Caco-2 (cell line): Measurements from ENCODE around the gene SBF2. TPM values are rescaled to one million over a fixed set of nuclear protein-coding genes. Genes with fewer than 3 reads are reported as not detected.

Source experiments
- BruUV-seq: library from RNA; stranded (reverse); fragments of 400-500 nt; replicated peaks from 2 replicates; lab custom pipeline; 2021; lab: Mats Ljungman, UMichigan
- CTCF ChIA-PET: fragments of 300-600 bp; sonication (Branson Sonifier 250); formaldehyde crosslinking; loops from one replicate; lab custom pipeline; 2022; ENCODE audit warnings: antibody characterized with exemption; lab: Charles Lee
- POLR2A ChIA-PET: fragments of 300-600 bp; sonication (Branson Sonifier 250); formaldehyde crosslinking; loops from one replicate; lab custom pipeline; 2022; ENCODE audit warnings: antibody characterized with exemption; lab: Charles Lee
- DNase-seq, 2 experiments: peaks; one replicate each; pipeline versions ENCODE4 v3.0.0 to v3.0.0-alpha.2; 2020 to 2022
- H3K27me3 ChIP-seq: replicated peaks from 2 replicates; pipeline ENCODE4 v1.6.0; 2011; ENCODE audit warnings: low read length; ENCODE audit not compliant: control insufficient read depth, insufficient read depth
- H3K36me3 ChIP-seq: 2 replicates; pipeline ENCODE4 v1.5.1; 2011; ENCODE audit warnings: low read length; ENCODE audit not compliant: control insufficient read depth, insufficient read depth
- H3K4me1 ChIP-seq: fragments of 250-450 bp; sonication (Bioruptor Pico); 2 replicates; pipeline ENCODE4 v1.5.1; 2020; ENCODE audit warnings: mild to moderate bottlenecking
- H3K4me3 ChIP-seq: 2 replicates; pipeline ENCODE4 v1.5.1; 2011; ENCODE audit warnings: low read depth, mild to moderate bottlenecking, control low read depth, low read length
- H3K9me3 ChIP-seq: fragments of 250-450 bp; sonication (Bioruptor Pico); 2 replicates; pipeline ENCODE4 v1.5.1; 2020; ENCODE audit warnings: mild to moderate bottlenecking, moderate library complexity
- H3K27ac Mint-ChIP-seq: one replicate; pipeline ENCODE4 v1.8.0; 2022; ENCODE audit warnings: mixed read lengths; ENCODE audit not compliant: unreplicated experiment
- H3K27me3 Mint-ChIP-seq: one replicate; pipeline ENCODE4 v1.8.0; 2022; ENCODE audit warnings: mixed read lengths; ENCODE audit not compliant: insufficient read depth, unreplicated experiment
- H3K36me3 Mint-ChIP-seq: one replicate; pipeline ENCODE4 v1.8.0; 2022; ENCODE audit warnings: mild to moderate bottlenecking, mixed read lengths; ENCODE audit not compliant: insufficient read depth, unreplicated experiment
- H3K4me1 Mint-ChIP-seq: one replicate; pipeline ENCODE4 v1.8.0; 2022; ENCODE audit warnings: low read depth, mixed read lengths; ENCODE audit not compliant: unreplicated experiment
- H3K4me3 Mint-ChIP-seq: one replicate; pipeline ENCODE4 v1.8.0; 2022; ENCODE audit warnings: mild to moderate bottlenecking, moderate library complexity, mixed read lengths; ENCODE audit not compliant: unreplicated experiment
- H3K9me3 Mint-ChIP-seq: one replicate; pipeline ENCODE4 v1.8.0; 2022; ENCODE audit warnings: mixed read lengths; ENCODE audit not compliant: unreplicated experiment
- intact Hi-C: fragments of 100-400 bp; cut with micrococcal nuclease; formaldehyde crosslinking; loops from one replicate; pipeline ENCODE4 v1.10.0; 2022; ENCODE audit not compliant: unreplicated experiment
- total RNA-seq: library from RNA; stranded (reverse); gene quantifications from 2 replicates; pipeline ENCODE4 v1.2.3, GENCODE V29; 2022
- TF ChIP-seq, protein P1 (sequence below), 2 experiments: fragments of 200-600 bp in 1 of 2; IDR thresholded peaks; 1 replicate in 1 of 2; 2 replicates in 1 of 2; pipeline versions ENCODE4 v1.5.1 to v1.8.0; 2011 to 2022; ENCODE audit warnings: antibody characterized with exemption in 1 of 2, control low read depth in 1 of 2, inconsistent platforms in 1 of 2, low read depth in 1 of 2, low read length in 1 of 2, mild to moderate bottlenecking in 1 of 2, moderate library complexity in 1 of 2; ENCODE audit not compliant: insufficient read depth in 1 of 2, severe bottlenecking in 1 of 2, unreplicated experiment in 1 of 2

Gene SBF2
- total RNA-seq, 1 experiment from 2014 or later: 72.2 TPM

GRCh38 chr11:10326012-10326964 lies 32.3 kb upstream of the SBF2 start:
- no peaks in the 10 kb centered on the region for H3K27me3 Mint-ChIP-seq
- H3K9me3 ChIP-seq: no peaks in the 10 kb centered on the region
- H3K36me3 ChIP-seq: no peaks in the 10 kb centered on the region
- H3K36me3 Mint-ChIP-seq: no peaks in the 10 kb centered on the region
- POLR2A ChIA-PET: interaction anchor here (0.8 to 1.7 kb wide), 8 partner anchors 17 to 215 kb away, joined by 3 to 6 read pairs (median 4); partner anchors contain the start of genes ADM and RNF141
- no peak overlapping the region for H3K4me3 ChIP-seq
- H3K4me3 Mint-ChIP-seq: peak overlapping the region; percentile 7
- CTCF ChIA-PET: interaction anchor here (0.6 to 3.2 kb wide), 7 partner anchors 9 to 713 kb away, joined by 3 to 39 read pairs (median 6); partner anchors contain the start of gene ADM
- H3K4me1 Mint-ChIP-seq: peaks cover 47% of the 10 kb centered on the region
- TSS peak; percentile 82 for BruUV-seq
- DNase-seq: peak; percentile 93 to 97
- H3K27ac Mint-ChIP-seq: peak overlapping the region; percentile 14
- H3K27me3 ChIP-seq: no peaks in the 10 kb centered on the region
- H3K4me1 ChIP-seq: peaks cover 83% of the 10 kb centered on the region
- intact Hi-C loops: loop anchor here (1.0 to 5.0 kb wide), 7 partner anchors 25 to 714 kb away; partner anchors contain the start of gene AMPD3
- H3K9me3 Mint-ChIP-seq: no peaks in the 10 kb centered on the region
- TF ChIP-seq, protein P1, sequence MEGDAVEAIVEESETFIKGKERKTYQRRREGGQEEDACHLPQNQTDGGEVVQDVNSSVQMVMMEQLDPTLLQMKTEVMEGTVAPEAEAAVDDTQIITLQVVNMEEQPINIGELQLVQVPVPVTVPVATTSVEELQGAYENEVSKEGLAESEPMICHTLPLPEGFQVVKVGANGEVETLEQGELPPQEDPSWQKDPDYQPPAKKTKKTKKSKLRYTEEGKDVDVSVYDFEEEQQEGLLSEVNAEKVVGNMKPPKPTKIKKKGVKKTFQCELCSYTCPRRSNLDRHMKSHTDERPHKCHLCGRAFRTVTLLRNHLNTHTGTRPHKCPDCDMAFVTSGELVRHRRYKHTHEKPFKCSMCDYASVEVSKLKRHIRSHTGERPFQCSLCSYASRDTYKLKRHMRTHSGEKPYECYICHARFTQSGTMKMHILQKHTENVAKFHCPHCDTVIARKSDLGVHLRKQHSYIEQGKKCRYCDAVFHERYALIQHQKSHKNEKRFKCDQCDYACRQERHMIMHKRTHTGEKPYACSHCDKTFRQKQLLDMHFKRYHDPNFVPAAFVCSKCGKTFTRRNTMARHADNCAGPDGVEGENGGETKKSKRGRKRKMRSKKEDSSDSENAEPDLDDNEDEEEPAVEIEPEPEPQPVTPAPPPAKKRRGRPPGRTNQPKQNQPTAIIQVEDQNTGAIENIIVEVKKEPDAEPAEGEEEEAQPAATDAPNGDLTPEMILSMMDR (IDR thresholded peaks at IDR 0.05; ENCODE audit: insufficient read depth in 1 of 2, low read depth in 1 of 2, low read length in 1 of 2, severe bottlenecking in 1 of 2, unreplicated experiment in 1 of 2): no peak

- Mint-ChIP-seq H3K4me3 (no peak overlapping the region), H3K9me3 (no peaks in the 10 kb centered on the region), H3K36me3 (no peaks in the 10 kb centered on the region), H3K27me3 (no peaks in the 10 kb centered on the region), H3K4me1 (peaks cover 47% of the 10 kb centered on the region), H3K27ac (peak overlapping the region; percentile 61)
- no TSS peak for BruUV-seq
- no peak for DNase-seq
- intact Hi-C loops: loop anchor here (1.0 to 5.0 kb wide), 7 partner anchors 26 to 713 kb away; partner anchors contain the start of gene AMPD3
- peaks cover 84% of the 10 kb centered on the region for H3K4me1 ChIP-seq
- ChIA-PET POLR2A (interaction anchor here (0.8 to 1.7 kb wide), 6 partner anchors 16 to 63 kb away, joined by 3 to 7 read pairs (median 5); partner anchors contain the start of gene ADM), CTCF (interaction anchor here (0.6 to 3.2 kb wide), 5 partner anchors 18 to 63 kb away, joined by 3 to 39 read pairs (median 7); partner anchors contain the start of gene ADM)
- H3K4me3 ChIP-seq: no peak overlapping the region
- H3K27me3 ChIP-seq: no peaks in the 10 kb centered on the region
- TF ChIP-seq, protein P1 (IDR thresholded peaks at IDR 0.05; ENCODE audit: insufficient read depth in 1 of 2, low read depth in 1 of 2, low read length in 1 of 2, severe bottlenecking in 1 of 2, unreplicated experiment in 1 of 2): no peak
- no peaks in the 10 kb centered on the region for H3K36me3 ChIP-seq
- H3K9me3 ChIP-seq: no peaks in the 10 kb centered on the region
These were observed 31.4 kb upstream of the SBF2 start for GRCh38 chr11:10325277-10326011.
